ENCODE data around the gene VPS13D. TPM values are rescaled to one million over a fixed set of nuclear protein-coding genes. Genes with fewer than 3 reads are reported as not detected.

Gene VPS13D
- total and polyA plus RNA-seq, 2 of the 4 experiments (the other 2 are of a cell fraction): 9.0 to 16.3 TPM

DNA sequence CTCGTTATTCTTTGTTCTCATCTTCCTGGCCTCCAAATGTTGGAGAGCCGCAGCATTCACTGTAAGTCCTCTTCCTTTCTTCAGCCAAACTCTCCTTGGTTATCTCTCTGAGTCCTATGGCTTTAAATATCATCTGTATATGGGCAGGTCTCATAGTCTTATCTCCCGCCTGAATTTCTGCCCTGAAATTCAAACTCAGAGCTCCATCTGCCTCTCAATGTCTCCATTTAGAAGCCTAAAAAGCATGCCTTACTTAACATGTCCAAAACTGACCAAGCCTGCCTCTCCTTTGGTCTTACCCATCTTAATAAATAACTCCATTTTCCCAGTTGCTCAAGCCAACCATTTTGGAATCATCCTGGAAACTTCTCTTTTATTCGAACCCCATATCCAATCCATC lies 307.5 kb downstream of the VPS13D start:
- WGBS, 2 experiments (ENCODE audit: extremely low coverage in 2 of 2, insufficient read length in 1 of 2): no CpG with 5 or more reads among the region's 4 CpGs
- POLR2A ChIA-PET (ENCODE audit: unreplicated experiment): no interaction called here

More for the DNA sequence above, 307.5 kb downstream of the VPS13D start:
- Histone ChIP-seq H3K4me3 (ENCODE audit: insufficient read depth, low read depth, low read length) (no peak overlapping the region), H3K9me3 (ENCODE audit: control insufficient read depth, insufficient read depth, low read length) (peaks cover 2% of the 10 kb centered on the region; the same call in 1 of the 2 replicates), H3K4me1 (ENCODE audit: control insufficient read depth, insufficient read depth, low read length) (peaks cover 23% of the 10 kb centered on the region), H2AFZ (replicated peaks; ENCODE audit: low read length, poor library complexity) (no peak overlapping the region), H2BK120ac (ENCODE audit: low read depth, low read length) (no peak overlapping the region), H3K36me3 (ENCODE audit: control insufficient read depth, insufficient read depth, low read length) (no peaks in the 10 kb centered on the region), H4K8ac (ENCODE audit: low read depth in 2 of 2, low read length in 2 of 2) (no peak overlapping the region), H3K14ac (replicated peaks; ENCODE audit: low read depth, low read length) (no peak overlapping the region), H3K79me1 (ENCODE audit: low read depth in 1 of 2, low read length in 2 of 2) (no peaks in the 10 kb centered on the region), H3K9me1 (ENCODE audit: insufficient read depth, low read length) (peaks cover 6% of the 10 kb centered on the region; the same call in 1 of the 2 replicates), H3K56ac (ENCODE audit: extremely low read depth, insufficient read depth, low read length) (no peak overlapping the region), H4K91ac (ENCODE audit: insufficient read depth, low read depth, low read length) (no peak overlapping the region), H3K4me2 (ENCODE audit: low read depth, low read length) (no peak overlapping the region), H3K18ac (ENCODE audit: low read depth, low read length) (no peak overlapping the region), H2AK5ac (ENCODE audit: low read depth, low read length) (no peak overlapping the region), H4K20me1 (ENCODE audit: insufficient read depth, low read length) (no peaks in the 10 kb centered on the region), H2BK5ac (ENCODE audit: low read depth, low read length, poor library complexity, severe bottlenecking) (no peak overlapping the region), H2BK15ac (ENCODE audit: low read depth, low read length) (no peak overlapping the region), H3K27ac (ENCODE audit: insufficient read depth, low read length) (no peak overlapping the region), H3K9ac (ENCODE audit: low read depth, low read length) (no peak overlapping the region), H2BK20ac (ENCODE audit: low read depth, low read length) (no peak overlapping the region), H3K23ac (ENCODE audit: low read depth, low read length) (no peak overlapping the region), H2AK9ac (replicated peaks; ENCODE audit: low read depth, low read length, poor library complexity) (no peak overlapping the region), H3K27me3 (ENCODE audit: control insufficient read depth, insufficient read depth, low read length) (peaks cover 3% of the 10 kb centered on the region; the same call in 1 of the 2 replicates), H4K5ac (ENCODE audit: low read depth, low read length) (no peak overlapping the region), H3K4ac (ENCODE audit: low read depth, low read length) (no peak overlapping the region)
- CTCF ChIA-PET: interaction anchor here (0.7 to 0.9 kb wide), 2 partner anchors 113 to 130 kb away, joined by 3 to 4 read pairs; no protein-coding TSS in a partner anchor
- ATAC-seq (ENCODE audit: low read depth) (no peak), DNase-seq (no peak)
- intact Hi-C loops (cut with micrococcal nuclease) (no loop called here), dilution Hi-C loops (cut with HindIII; ENCODE audit: low sequenced_read_pairs, unreplicated experiment) (no loop called here), in situ Hi-C loops (cut with MboI; ENCODE audit: low sequenced_read_pairs) (no loop called here)
- TF ChIP-seq, protein P1, sequence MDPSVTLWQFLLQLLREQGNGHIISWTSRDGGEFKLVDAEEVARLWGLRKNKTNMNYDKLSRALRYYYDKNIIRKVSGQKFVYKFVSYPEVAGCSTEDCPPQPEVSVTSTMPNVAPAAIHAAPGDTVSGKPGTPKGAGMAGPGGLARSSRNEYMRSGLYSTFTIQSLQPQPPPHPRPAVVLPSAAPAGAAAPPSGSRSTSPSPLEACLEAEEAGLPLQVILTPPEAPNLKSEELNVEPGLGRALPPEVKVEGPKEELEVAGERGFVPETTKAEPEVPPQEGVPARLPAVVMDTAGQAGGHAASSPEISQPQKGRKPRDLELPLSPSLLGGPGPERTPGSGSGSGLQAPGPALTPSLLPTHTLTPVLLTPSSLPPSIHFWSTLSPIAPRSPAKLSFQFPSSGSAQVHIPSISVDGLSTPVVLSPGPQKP (IDR thresholded peaks at IDR 0.05; ENCODE audit: borderline replicate concordance, low read depth, low read length): no peak
- TF ChIP-seq RCOR1 (IDR thresholded peaks at IDR 0.05; ENCODE audit: insufficient replicate concordance, low read length): no peak
- BruUV-seq (replicated peaks): no TSS peak
